Nephron (organoid): ENCODE measurements around the gene RAP1GAP.

ENCODE experiments used
- H3K27ac Mint-ChIP-seq, 3 experiments: 2 replicates each; pipeline ENCODE4 v1.8.0; 2020; ENCODE audit warnings: mixed read lengths in 3 of 3, mild to moderate bottlenecking in 2 of 3, moderate library complexity in 1 of 3
- H3K27me3 Mint-ChIP-seq: 2 replicates; pipeline ENCODE4 v1.8.0; 2021; ENCODE audit warnings: low read depth, mild to moderate bottlenecking, moderate library complexity, mixed read lengths
- H3K36me3 Mint-ChIP-seq: 2 replicates; pipeline ENCODE4 v1.8.0; 2020; ENCODE audit warnings: low read depth, mixed read lengths
- H3K4me1 Mint-ChIP-seq: 2 replicates; pipeline ENCODE4 v1.8.0; 2020; ENCODE audit warnings: mixed read lengths
- H3K4me3 Mint-ChIP-seq, 3 experiments: 2 replicates each; pipeline ENCODE4 v1.8.0; 2020; ENCODE audit warnings: mild to moderate bottlenecking in 3 of 3, mixed read lengths in 3 of 3, moderate library complexity in 2 of 3
- H3K9me3 Mint-ChIP-seq: 2 replicates; pipeline ENCODE4 v1.8.0; 2020; ENCODE audit warnings: mixed read lengths
- TF ChIP-seq, protein P1 (sequence below), 3 experiments: fragments of 200-600 bp; sonication (generic); IDR thresholded peaks; one replicate each; pipeline ENCODE4 v1.5.0; 2021; ENCODE audit warnings: antibody characterized with exemption in 3 of 3; ENCODE audit not compliant: unreplicated experiment in 3 of 3

RAP1GAP gene

DNA sequence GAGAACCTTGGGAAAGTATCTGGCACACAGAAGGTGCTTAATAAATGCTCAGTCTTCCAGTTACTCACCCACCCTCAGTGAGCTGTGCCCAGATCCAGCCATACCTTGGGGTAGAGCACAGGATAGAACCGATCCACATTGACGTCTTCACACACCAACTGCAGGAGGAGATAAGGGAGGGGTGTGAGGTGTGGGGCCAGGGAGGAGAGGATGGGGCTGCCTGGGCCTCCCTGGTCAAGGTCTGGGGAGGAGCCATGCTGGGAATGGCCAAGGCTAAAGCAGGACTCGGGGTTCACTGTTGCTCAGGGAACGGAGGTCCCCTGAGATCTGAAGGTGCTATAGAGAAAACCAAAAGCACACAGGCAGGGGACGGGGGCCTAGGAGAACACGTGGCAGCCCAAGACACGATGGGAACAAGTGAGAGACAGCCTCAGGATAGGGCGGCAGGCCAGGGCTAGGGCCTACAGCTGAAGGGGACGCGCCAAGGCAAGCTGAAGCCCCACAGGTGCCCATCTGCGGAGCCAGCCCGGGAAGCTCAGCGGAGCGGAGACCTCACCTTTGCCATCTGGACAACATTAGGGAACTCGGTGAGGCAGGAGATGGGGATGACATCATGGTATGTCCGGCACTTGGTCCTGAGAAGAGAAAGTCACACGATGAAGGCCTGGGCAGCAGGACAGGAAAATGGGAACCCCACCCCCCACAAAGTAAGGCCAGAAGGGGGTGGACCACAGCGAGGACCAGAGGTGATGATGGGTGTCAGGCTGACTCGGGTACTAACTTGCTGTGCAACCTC lies 55.9 kb downstream of the RAP1GAP start:
- H3K27me3 Mint-ChIP-seq = peaks cover 14% of the 10 kb centered on the region
- no peak overlapping the region for H3K27ac Mint-ChIP-seq
- no peaks in the 10 kb centered on the region for H3K9me3 Mint-ChIP-seq
- peaks cover 2% of the 10 kb centered on the region for H3K4me1 Mint-ChIP-seq
- H3K36me3 Mint-ChIP-seq = no peaks in the 10 kb centered on the region
- no peak overlapping the region for H3K4me3 Mint-ChIP-seq
- TF ChIP-seq, protein P1, sequence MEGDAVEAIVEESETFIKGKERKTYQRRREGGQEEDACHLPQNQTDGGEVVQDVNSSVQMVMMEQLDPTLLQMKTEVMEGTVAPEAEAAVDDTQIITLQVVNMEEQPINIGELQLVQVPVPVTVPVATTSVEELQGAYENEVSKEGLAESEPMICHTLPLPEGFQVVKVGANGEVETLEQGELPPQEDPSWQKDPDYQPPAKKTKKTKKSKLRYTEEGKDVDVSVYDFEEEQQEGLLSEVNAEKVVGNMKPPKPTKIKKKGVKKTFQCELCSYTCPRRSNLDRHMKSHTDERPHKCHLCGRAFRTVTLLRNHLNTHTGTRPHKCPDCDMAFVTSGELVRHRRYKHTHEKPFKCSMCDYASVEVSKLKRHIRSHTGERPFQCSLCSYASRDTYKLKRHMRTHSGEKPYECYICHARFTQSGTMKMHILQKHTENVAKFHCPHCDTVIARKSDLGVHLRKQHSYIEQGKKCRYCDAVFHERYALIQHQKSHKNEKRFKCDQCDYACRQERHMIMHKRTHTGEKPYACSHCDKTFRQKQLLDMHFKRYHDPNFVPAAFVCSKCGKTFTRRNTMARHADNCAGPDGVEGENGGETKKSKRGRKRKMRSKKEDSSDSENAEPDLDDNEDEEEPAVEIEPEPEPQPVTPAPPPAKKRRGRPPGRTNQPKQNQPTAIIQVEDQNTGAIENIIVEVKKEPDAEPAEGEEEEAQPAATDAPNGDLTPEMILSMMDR (IDR thresholded peaks at IDR 0.05; ENCODE audit: unreplicated experiment in 3 of 3) = no peak

DNA sequence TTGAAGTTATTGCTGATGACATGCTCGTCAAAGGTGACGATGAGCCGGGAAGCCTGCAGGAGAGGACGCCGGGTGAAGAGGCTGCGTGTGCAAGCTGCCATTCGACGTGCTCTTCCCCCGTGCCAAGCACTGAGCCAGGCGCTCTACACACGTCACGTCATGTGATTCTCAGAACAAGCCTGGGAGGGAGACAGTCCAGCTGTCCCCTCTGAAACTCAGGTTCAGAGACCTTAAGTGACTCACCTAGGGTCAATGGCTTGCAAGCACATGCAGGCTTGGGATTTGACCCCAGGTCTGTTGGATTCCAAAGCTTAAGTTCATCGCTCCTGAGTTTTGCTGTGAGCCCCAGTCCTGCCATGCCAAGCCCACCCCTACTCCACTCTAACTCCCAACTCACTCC lies 57.1 kb downstream of the RAP1GAP start:
- H3K4me3 Mint-ChIP-seq = no peak overlapping the region
- TF ChIP-seq, protein P1 (IDR thresholded peaks at IDR 0.05; ENCODE audit: unreplicated experiment in 3 of 3) = no peak
- no peak overlapping the region for H3K27ac Mint-ChIP-seq
- H3K9me3 Mint-ChIP-seq = no peaks in the 10 kb centered on the region
- H3K4me1 Mint-ChIP-seq = peaks cover 8% of the 10 kb centered on the region
- no peaks in the 10 kb centered on the region for H3K36me3 Mint-ChIP-seq
- peaks cover 14% of the 10 kb centered on the region for H3K27me3 Mint-ChIP-seq

DNA sequence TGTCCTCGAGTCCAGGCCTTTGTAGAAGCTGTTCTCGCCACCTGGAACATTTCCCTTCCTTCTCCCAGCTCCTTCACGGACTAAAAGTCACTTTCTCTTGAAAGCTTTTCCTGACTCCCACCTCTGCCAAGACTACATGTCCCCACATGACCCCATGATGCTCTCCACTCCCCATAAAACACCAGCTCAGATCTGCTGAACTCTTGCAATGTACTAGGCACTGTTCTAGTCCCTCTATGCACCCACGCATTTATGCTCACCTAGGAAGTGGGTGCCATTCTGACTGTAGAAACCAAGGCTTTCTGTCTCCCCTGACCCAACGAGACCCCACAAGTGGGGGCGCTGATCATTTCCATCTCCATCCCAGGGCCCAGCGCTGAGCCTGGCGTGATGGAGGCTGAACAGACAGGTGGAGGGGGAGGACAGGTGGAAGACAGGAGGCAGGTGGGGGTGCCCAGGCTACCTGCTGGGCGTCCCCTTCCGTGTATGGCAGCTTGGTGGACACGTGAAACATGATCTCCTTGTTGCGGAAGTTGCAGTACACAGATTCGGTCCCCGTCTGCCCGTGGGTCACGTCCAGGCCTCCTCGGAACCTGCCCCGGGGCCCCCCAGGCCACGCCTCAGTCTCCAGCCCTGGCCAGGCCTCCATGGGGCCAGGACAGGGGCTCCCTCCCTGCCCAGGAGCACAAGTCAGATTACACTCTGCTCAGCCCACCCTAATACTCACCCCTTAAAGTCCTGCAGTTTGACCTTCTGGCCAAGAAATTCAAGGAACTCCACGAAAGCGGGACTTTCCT lies 58.0 kb downstream of the RAP1GAP start:
- Mint-ChIP-seq H3K9me3 (no peaks in the 10 kb centered on the region), H3K27ac (no peak overlapping the region), H3K36me3 (no peaks in the 10 kb centered on the region), H3K27me3 (peaks cover 13% of the 10 kb centered on the region), H3K4me1 (peaks cover 8% of the 10 kb centered on the region), H3K4me3 (no peak overlapping the region)
- TF ChIP-seq, protein P1 (IDR thresholded peaks at IDR 0.05; ENCODE audit: unreplicated experiment in 3 of 3) = no peak

DNA sequence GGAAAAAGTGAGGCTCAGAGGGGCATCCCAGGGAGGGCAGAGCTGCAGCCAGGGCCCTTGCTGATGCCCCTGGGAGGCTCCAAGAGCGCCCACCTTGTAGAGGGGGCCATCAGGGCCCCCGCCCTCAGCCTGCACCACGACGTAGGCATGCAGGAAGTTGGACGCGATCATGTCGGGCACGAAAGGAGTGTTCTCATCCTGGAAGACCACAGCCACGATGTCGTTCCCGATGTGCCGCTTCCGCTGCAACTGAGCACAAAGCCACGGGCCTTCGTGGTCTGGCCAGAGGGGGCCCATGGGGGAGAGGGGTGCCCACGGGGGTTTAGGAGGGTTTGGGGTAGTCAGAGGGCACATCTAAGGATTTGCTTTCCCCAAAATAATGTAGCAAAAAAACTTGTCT lies 59.1 kb downstream of the RAP1GAP start:
- peaks cover 8% of the 10 kb centered on the region for H3K4me1 Mint-ChIP-seq
- no peak overlapping the region for H3K27ac Mint-ChIP-seq
- H3K4me3 Mint-ChIP-seq = no peak overlapping the region
- H3K36me3 Mint-ChIP-seq = no peaks in the 10 kb centered on the region
- peaks cover 8% of the 10 kb centered on the region for H3K27me3 Mint-ChIP-seq
- H3K9me3 Mint-ChIP-seq = no peaks in the 10 kb centered on the region
- TF ChIP-seq, protein P1 (IDR thresholded peaks at IDR 0.05; ENCODE audit: unreplicated experiment in 3 of 3) = no peak

DNA sequence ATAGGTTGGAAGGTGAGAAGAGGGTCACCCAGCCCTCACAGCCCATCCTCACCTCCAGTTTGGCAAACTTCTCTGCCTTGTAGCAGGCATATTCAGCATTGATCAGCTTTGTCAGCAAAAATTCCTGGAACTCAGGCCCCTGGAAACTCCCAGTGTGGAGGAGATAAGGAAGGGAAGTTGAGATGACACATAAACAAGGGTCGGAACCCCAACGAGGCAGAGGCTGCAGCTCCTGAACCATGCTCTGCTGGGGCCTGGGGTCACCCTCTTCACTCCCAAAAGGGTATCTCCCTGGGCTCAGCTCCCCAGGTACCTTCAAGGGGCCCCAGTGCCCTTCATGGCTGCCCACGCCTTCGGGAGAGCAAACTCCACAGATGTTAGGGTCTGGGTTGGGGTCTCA lies 60.4 kb downstream of the RAP1GAP start:
- Mint-ChIP-seq H3K27me3 (peaks cover 11% of the 10 kb centered on the region), H3K36me3 (no peaks in the 10 kb centered on the region), H3K27ac (no peak overlapping the region), H3K9me3 (no peaks in the 10 kb centered on the region), H3K4me1 (peaks cover 8% of the 10 kb centered on the region), H3K4me3 (no peak overlapping the region)
- TF ChIP-seq, protein P1 (IDR thresholded peaks at IDR 0.05; ENCODE audit: unreplicated experiment in 3 of 3) = no peak
